Stimulated activated CD4-positive, alpha-beta T cell treated with anti-CD3 and anti-CD28 coated beads, TNF-alpha, amount 100 ng/mL, for 1 hour (primary cell): ENCODE results near the gene RBMS1.

Experiments
- DNase-seq, 3 donors: peaks; one replicate each; pipeline ENCODE4 v3.0.0-alpha.2; 2020; ENCODE audit warnings: low read depth in 3 of 3, low spot score in 1 of 3

Gene RBMS1

GRCh38 chr2:160286551-160286950 is 207.1 kb downstream of the RBMS1 start:
- no peak for DNase-seq

DNA sequence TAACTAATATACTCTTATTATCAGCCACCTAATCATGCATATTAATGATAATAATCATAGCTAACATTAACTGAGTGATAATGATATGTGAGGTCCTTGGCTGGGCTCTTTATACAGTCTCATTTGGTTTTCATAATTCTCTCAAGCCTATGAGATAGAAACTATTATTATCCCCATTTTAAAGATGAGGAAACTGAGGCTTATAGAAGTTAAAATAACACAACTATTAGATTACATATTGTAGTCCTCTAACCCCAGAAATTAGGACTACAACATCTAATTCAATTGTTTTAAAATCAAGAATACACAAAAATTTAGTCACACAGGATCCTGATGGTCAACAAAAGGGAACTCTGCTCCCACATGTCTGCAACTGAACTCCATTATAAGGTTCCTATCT is 209.9 kb downstream of the RBMS1 start:
- DNase-seq = no peak

- DNase-seq = no peak
Observed at GRCh38 chr2:160282063-160282580, 211.5 kb downstream of the RBMS1 start.

DNA sequence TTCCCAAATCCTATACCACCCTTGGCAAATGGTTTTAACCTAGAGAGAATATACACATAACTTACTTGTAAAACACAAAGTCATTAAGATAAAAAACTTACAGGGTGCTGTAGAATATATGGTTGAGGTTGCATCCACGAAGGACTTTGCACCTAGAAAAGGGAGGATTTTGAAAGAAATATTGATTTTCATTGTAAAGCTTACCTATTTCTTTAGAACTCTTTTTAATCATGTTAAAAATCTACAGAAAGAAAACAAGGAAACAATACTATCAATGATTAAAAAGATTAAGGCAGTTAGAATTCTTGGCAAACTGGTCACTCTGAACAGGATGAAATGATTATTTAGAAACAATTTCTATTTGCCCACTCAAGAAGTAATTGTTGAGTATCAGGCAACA is 212.4 kb downstream of the RBMS1 start:
- no peak for DNase-seq

DNA sequence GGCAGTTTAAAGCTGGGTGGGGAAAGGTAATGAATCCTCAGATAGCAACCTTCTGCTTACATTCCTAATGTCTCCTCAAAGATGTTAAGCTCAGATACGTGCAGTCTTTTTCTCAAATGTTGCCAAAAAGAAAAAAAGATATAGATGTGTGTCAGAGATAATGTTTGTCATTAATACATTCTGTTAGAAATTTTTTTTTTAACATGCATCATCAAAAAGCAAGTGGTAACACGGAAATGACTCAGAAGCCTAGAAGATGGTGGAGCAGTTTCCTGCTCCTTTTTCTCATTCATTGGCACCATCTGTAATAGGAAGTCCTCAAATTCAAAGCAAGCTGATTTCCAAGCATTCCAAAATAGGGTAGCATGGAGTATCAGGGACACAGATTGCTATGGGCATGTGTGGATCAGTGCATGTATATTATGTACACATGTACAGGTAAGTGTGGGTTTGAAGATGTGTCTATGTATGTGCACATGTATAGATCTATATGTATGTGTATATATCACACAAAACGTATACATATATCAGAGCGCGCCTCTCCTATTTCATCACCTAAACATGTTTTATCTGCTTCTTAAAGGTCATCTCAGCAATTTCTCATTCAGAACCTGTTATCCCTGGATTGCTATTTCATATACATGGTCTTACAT is 213.7 kb downstream of the RBMS1 start:
- DNase-seq = no peak

DNA sequence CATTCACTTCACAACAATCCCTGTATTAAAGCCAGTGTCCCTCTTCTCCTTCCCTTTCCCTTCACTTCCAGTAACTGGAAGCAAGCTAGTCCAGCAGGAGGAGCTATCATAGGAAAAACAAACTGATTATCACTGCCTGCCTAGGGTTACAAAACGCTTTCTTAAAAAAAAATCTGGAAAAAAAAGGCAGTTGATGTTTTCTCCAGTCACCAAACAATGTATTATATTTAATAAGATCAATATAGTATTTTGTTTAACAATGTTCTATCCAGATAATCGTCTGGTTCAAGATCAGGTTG is 214.8 kb downstream of the RBMS1 start:
- DNase-seq = no peak

- DNase-seq = no peak
Observed at GRCh38 chr2:160278101-160278878, 215.3 kb downstream of the RBMS1 start.

DNA sequence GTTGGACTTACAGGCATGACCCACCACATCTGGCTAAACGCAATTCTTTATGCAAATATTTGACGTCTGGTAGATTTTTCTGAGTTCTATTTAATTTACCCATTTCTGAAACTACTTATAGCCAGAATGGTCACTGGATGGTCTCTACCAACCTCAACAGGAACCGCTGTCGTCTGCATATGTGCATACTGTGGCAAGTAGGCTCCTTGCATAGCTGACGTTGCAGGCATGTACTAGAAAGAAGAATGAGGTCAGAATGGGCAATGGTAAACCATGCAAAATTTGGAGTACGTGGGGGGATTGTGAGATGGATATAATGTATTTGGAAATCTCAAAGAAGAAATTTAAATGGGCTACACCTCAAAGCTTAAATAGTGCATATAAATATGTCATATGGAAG is 216.5 kb downstream of the RBMS1 start:
- no peak for DNase-seq

- no peak for DNase-seq
Observed at GRCh38 chr2:160275656-160276055, 218.0 kb downstream of the RBMS1 start.

GRCh38 chr2:160271171-160272086 is 222.2 kb downstream of the RBMS1 start:
- DNase-seq = no peak

GRCh38 chr2:160270571-160271113 is 223.0 kb downstream of the RBMS1 start:
- DNase-seq = no peak

GRCh38 chr2:160269803-160270570 is 223.6 kb downstream of the RBMS1 start:
- DNase-seq = peak; percentile 39 to 48 (median 46)

- DNase-seq = no peak
Observed at GRCh38 chr2:160269365-160269764, 224.2 kb downstream of the RBMS1 start.

- no peak for DNase-seq
Observed at GRCh38 chr2:160268151-160268781, 225.3 kb downstream of the RBMS1 start.

GRCh38 chr2:160267692-160268091 is 225.9 kb downstream of the RBMS1 start:
- no peak for DNase-seq

GRCh38 chr2:160267022-160267421 is 226.6 kb downstream of the RBMS1 start:
- DNase-seq = no peak

- DNase-seq = no peak
Observed at GRCh38 chr2:160266037-160266551, 227.5 kb downstream of the RBMS1 start.

- no peak for DNase-seq
Observed at GRCh38 chr2:160264308-160264707, 229.3 kb downstream of the RBMS1 start.

GRCh38 chr2:160261732-160262131 is 231.9 kb downstream of the RBMS1 start:
- no peak for DNase-seq

DNA sequence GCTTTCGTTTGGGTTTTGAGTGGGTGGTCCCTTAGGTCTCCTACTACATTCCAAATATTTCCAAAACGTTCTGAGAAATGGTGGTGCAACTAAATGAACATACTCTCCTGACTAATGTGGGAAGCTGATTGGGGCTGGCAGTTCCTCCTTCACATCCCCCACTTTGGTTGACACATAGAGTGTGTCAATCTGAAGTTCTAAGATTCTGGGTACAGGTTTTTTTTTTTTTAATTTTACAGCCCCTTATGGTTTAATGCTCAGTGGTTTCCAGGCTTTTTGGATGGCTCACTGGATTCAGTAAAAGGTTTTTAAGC is 235.2 kb downstream of the RBMS1 start:
- DNase-seq = no peak
